Neural progenitor cell (in vitro differentiated cells): Measurements from ENCODE around the gene WDSUB1.

Experiments used
- CTCF ChIP-seq: fragments of 200-600 bp; sonication (generic); IDR thresholded peaks from 2 replicates; pipeline ENCODE4 v1.5.1; 2017; ENCODE audit warnings: antibody characterized with exemption, mild to moderate bottlenecking
- EZH2 ChIP-seq: fragments of 200-600 bp; sonication (generic); IDR thresholded peaks from 2 replicates; pipeline ENCODE4 v1.6.1; 2017; ENCODE audit warnings: antibody characterized with exemption, mild to moderate bottlenecking, moderate library complexity
- EZH2phosphoT487 ChIP-seq: fragments of 200-600 bp; sonication (generic); IDR thresholded peaks from 2 replicates; pipeline ENCODE4 v1.6.1; 2017; ENCODE audit warnings: antibody characterized with exemption

DNA sequence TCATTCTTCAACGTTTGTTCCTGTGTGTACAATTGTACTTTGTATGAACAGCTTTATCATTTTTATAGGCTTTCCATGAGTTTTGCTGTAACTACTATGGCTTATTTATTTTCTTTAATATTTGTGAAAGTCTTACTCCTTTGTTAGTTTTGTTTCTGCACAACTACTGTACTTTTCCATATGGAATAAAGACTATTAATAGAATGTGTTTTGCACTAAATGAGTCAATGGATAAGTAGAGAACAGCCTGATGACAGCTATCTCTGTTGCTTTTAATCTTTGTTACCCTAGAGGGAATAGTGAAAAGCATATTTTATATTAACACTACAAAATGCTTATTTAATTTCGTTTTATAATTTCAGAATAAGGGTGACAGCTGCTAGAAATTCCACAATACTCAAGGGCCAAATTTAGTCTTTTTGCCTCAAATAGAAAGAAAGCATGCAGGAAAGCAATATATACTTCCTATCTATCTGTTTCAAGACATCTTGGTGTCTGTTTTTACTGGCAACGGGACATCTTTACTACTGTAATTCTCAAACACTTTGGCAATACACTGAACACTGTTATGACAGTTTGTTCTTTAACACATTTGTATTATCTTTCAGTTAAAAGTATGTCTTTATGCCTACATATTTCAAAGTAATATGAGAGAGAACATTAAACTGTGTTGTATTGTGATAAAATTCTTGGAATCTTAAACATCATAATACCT lies 53.9 kb downstream of the WDSUB1 start:
- TF ChIP-seq CTCF: no peak
- no peak for TF ChIP-seq EZH2
- TF ChIP-seq EZH2phosphoT487: no peak
